ENCODE measurements around the gene HSPA14.

DNA sequence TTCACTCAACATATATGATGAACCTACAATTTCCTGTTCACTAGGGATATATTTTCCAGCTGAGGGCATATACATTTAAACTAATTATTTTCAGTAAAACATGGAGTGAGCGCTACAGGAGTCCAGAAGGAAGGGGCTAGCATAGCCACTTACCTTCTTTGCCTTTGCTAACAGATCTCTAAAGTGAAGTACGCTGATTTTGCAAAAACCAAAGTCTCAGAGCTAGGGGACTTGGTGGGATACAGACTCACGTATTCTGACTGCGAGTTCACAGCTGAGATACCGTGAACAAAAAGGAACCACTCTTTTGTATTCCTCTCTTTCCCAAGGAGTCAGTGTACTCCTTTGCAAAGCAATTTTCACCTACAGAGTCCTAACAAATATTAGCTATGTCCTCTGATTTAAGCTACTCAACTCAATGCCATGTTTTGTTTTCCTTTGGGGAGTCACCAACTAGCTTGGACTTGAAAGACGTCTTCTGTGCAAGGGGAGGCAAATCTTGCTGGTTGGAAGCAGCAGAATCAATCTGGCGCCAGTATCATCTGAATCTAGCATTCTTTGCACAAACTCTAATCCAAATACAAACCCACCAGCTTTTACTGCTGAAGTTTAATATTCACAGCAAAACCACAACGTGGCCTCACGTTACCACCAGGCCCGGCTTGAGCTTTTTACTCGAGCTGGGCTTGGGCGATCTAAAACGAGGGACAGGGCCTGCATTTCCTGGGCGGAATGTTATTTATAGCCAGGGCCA, 926 bp upstream of the HSPA14 start:
- TF ChIP-seq, protein P1, sequence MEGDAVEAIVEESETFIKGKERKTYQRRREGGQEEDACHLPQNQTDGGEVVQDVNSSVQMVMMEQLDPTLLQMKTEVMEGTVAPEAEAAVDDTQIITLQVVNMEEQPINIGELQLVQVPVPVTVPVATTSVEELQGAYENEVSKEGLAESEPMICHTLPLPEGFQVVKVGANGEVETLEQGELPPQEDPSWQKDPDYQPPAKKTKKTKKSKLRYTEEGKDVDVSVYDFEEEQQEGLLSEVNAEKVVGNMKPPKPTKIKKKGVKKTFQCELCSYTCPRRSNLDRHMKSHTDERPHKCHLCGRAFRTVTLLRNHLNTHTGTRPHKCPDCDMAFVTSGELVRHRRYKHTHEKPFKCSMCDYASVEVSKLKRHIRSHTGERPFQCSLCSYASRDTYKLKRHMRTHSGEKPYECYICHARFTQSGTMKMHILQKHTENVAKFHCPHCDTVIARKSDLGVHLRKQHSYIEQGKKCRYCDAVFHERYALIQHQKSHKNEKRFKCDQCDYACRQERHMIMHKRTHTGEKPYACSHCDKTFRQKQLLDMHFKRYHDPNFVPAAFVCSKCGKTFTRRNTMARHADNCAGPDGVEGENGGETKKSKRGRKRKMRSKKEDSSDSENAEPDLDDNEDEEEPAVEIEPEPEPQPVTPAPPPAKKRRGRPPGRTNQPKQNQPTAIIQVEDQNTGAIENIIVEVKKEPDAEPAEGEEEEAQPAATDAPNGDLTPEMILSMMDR (conservative IDR thresholded peaks at IDR 0.05; ENCODE audit: low read depth, low read length), result no peak
- no peak for TF ChIP-seq EZH2 (IDR thresholded peaks at IDR 0.05; ENCODE audit: low read length, unreplicated experiment)
